ENCODE results near the gene PEX5.

The PEX5 gene

GRCh38 chr12:7171854-7172253, 17.6 kb upstream of the PEX5 start:
- Histone ChIP-seq H3K4me3 (ENCODE audit: low read depth, low read length) (no peak overlapping the region), H3K4me1 (ENCODE audit: control insufficient read depth, insufficient read depth, low read length) (no peaks in the 10 kb centered on the region), H3K9me3 (ENCODE audit: control insufficient read depth, insufficient read depth, low read depth, low read length) (no peaks in the 10 kb centered on the region), H3K36me3 (ENCODE audit: control insufficient read depth in 2 of 2, insufficient read depth in 1 of 2, low read length in 2 of 2) (no peaks in the 10 kb centered on the region), H3K27ac (ENCODE audit: extremely low read depth, low read depth, low read length) (no peak overlapping the region)
- CTCF ChIA-PET, result interaction anchor here (1.8 kb wide), 1 partner anchor 17 kb away, joined by 4 read pairs; the partner anchor contains the start of gene PEX5
- POLR2A ChIA-PET, result no interaction called here
- no peak for TF ChIP-seq ZNF449 (tag by site-specific recombination; IDR thresholded peaks at IDR 0.05)
- TF ChIP-seq ZBTB17 (tag by site-specific recombination; IDR thresholded peaks at IDR 0.05), result no peak
- TF ChIP-seq TRIM28 (IDR thresholded peaks at IDR 0.05; ENCODE audit: borderline replicate concordance, low read length), result peak; percentile 58; the same call in 1 of the 2 replicates
- no peak for TF ChIP-seq ZNF629 (tag by site-specific recombination; IDR thresholded peaks at IDR 0.05)
- TF ChIP-seq ZNF24 (tag by site-specific recombination; IDR thresholded peaks at IDR 0.05), result no peak
- no peak for TF ChIP-seq ZNF488 (tag by site-specific recombination; IDR thresholded peaks at IDR 0.05)
- no peak for TF ChIP-seq ZNF664 (tag by site-specific recombination; IDR thresholded peaks at IDR 0.05)
- no peak for TF ChIP-seq KLF8 (tag by site-specific recombination; IDR thresholded peaks at IDR 0.05)
- no peak for TF ChIP-seq ZNF747 (tag by site-specific recombination; IDR thresholded peaks at IDR 0.05)
- no peak for TF ChIP-seq ZEB2 (tag by site-specific recombination; IDR thresholded peaks at IDR 0.05)
- peak; percentile 37 for TF ChIP-seq ZNF518A (tag by site-specific recombination; conservative IDR thresholded peaks at IDR 0.05; ENCODE audit: low read depth)
- no peak for TF ChIP-seq OSR2 (tag by site-specific recombination; IDR thresholded peaks at IDR 0.05)
- TF ChIP-seq TCF7L2 (IDR thresholded peaks at IDR 0.05; ENCODE audit: borderline replicate concordance, low read depth, low read length), result no peak
- no peak for TF ChIP-seq RBAK (tag by site-specific recombination; IDR thresholded peaks at IDR 0.05)
- no peak for TF ChIP-seq GLI4 (tag by site-specific recombination; IDR thresholded peaks at IDR 0.05)
- no peak for TF ChIP-seq HOXD13 (CRISPR knock-in tag; IDR thresholded peaks at IDR 0.05; ENCODE audit: borderline replicate concordance)
- TF ChIP-seq ZNF133 (tag by site-specific recombination; IDR thresholded peaks at IDR 0.05), result no peak
- TF ChIP-seq ZNF830 (tag by site-specific recombination; IDR thresholded peaks at IDR 0.05; ENCODE audit: low read depth), result no peak
- no peak for TF ChIP-seq MYNN (tag by site-specific recombination; IDR thresholded peaks at IDR 0.05; ENCODE audit: borderline replicate concordance)
- no peak for TF ChIP-seq ZNF140 (tag by site-specific recombination; IDR thresholded peaks at IDR 0.05)
- TF ChIP-seq ZNF324 (tag by site-specific recombination; IDR thresholded peaks at IDR 0.05), result no peak
- no peak for TF ChIP-seq ZNF654 (tag by site-specific recombination; IDR thresholded peaks at IDR 0.05; ENCODE audit: low read depth)
- TF ChIP-seq ZNF560 (tag by site-specific recombination; IDR thresholded peaks at IDR 0.05; ENCODE audit: borderline replicate concordance), result no peak
- TF ChIP-seq HOXC10 (CRISPR knock-in tag; IDR thresholded peaks at IDR 0.05), result no peak
- no peak for TF ChIP-seq ZNF274 (IDR thresholded peaks at IDR 0.05; ENCODE audit: low read length)
- TF ChIP-seq ZNF274 (tag by site-specific recombination; IDR thresholded peaks at IDR 0.05; ENCODE audit: borderline replicate concordance), result no peak
- TF ChIP-seq ZNF354C (tag by site-specific recombination; IDR thresholded peaks at IDR 0.05; ENCODE audit: borderline replicate concordance, low read depth), result no peak
- no peak for TF ChIP-seq GLIS2 (tag by site-specific recombination; IDR thresholded peaks at IDR 0.05)
- peak; percentile 83; the same call in 1 of the 2 replicates for TF ChIP-seq MZF1 (tag by site-specific recombination; IDR thresholded peaks at IDR 0.05; ENCODE audit: borderline replicate concordance)
- TF ChIP-seq ZIC2 (tag by site-specific recombination; IDR thresholded peaks at IDR 0.05), result no peak
- no peak for TF ChIP-seq ZNF148 (tag by site-specific recombination; IDR thresholded peaks at IDR 0.05; ENCODE audit: borderline replicate concordance)

Measured in HEK293 (cell line).